HAP-1 (cell line): Measurements from ENCODE around the gene GNPTAB.

Source experiments
- DNase-seq, 2 experiments: peaks; one replicate each; pipeline ENCODE4 v3.0.0-alpha.2; 2016 to 2020; ENCODE audit warnings: low spot score in 2 of 2
- H3K27me3 ChIP-seq: fragments of 250-450 bp; sonication (Bioruptor Pico); 2 replicates; pipeline ENCODE4 v1.5.1; 2020; ENCODE audit warnings: low read depth, mild to moderate bottlenecking, moderate library complexity
- H3K36me3 ChIP-seq: fragments of 250-450 bp; sonication (Bioruptor Pico); replicated peaks from 2 replicates; pipeline ENCODE4 v1.5.1; 2020; ENCODE audit warnings: mild to moderate bottlenecking
- H3K4me1 ChIP-seq: fragments of 250-450 bp; sonication (Bioruptor Pico); 2 replicates; pipeline ENCODE4 v1.5.1; 2020; ENCODE audit warnings: mild to moderate bottlenecking
- H3K4me3 ChIP-seq: fragments of 250-450 bp; sonication (Bioruptor Pico); 2 replicates; pipeline ENCODE4 v1.5.1; 2020; ENCODE audit warnings: mild to moderate bottlenecking, moderate library complexity
- H3K9me3 ChIP-seq: fragments of 250-450 bp; sonication (Bioruptor Pico); 2 replicates; pipeline ENCODE4 v1.5.1; 2020; ENCODE audit warnings: mild to moderate bottlenecking, moderate library complexity
- in situ Hi-C: fragments of 300-500 bp; cut with MboI; formaldehyde crosslinking; loops from 3 replicates; pipeline ENCODE4 v1.14.3; 2020; ENCODE audit warnings: low sequenced_read_pairs, inconsistent platforms, mixed read lengths

GNPTAB gene

GRCh38 chr12:101768781-101769180 is 62.0 kb downstream of the GNPTAB start:
- in situ Hi-C loops = loop anchor here (5.0 kb wide), 1 partner anchor 69 kb away; no protein-coding TSS in a partner anchor
- no peak overlapping the region for H3K4me3 ChIP-seq
- H3K4me1 ChIP-seq = no peaks in the 10 kb centered on the region
- no peaks in the 10 kb centered on the region; the same call in none of the 2 replicates for H3K36me3 ChIP-seq
- no peaks in the 10 kb centered on the region for H3K27me3 ChIP-seq
- DNase-seq = no peak
- no peaks in the 10 kb centered on the region for H3K9me3 ChIP-seq

- H3K36me3 ChIP-seq = no peaks in the 10 kb centered on the region; the same call in none of the 2 replicates
- H3K27me3 ChIP-seq = no peaks in the 10 kb centered on the region
- in situ Hi-C loops = loop anchor here (5.0 kb wide), 1 partner anchor 70 kb away; no protein-coding TSS in a partner anchor
- DNase-seq = no peak
- H3K4me1 ChIP-seq = no peaks in the 10 kb centered on the region
- no peak overlapping the region for H3K4me3 ChIP-seq
- H3K9me3 ChIP-seq = no peaks in the 10 kb centered on the region
These were observed 63.2 kb downstream of the GNPTAB start for GRCh38 chr12:101767537-101767936.

- no peaks in the 10 kb centered on the region for H3K9me3 ChIP-seq
- no peak overlapping the region for H3K4me3 ChIP-seq
- peaks cover 5% of the 10 kb centered on the region for H3K36me3 ChIP-seq
- no peaks in the 10 kb centered on the region for H3K27me3 ChIP-seq
- no peaks in the 10 kb centered on the region for H3K4me1 ChIP-seq
- DNase-seq = no peak
- in situ Hi-C loops = no loop called here
These were observed 66.5 kb downstream of the GNPTAB start for GRCh38 chr12:101764051-101764792.

- Histone ChIP-seq H3K4me1 (no peaks in the 10 kb centered on the region), H3K27me3 (no peaks in the 10 kb centered on the region), H3K9me3 (no peaks in the 10 kb centered on the region), H3K4me3 (no peak overlapping the region), H3K36me3 (peaks cover 5% of the 10 kb centered on the region)
- no peak for DNase-seq
- in situ Hi-C loops = no loop called here
These were observed 67.4 kb downstream of the GNPTAB start for GRCh38 chr12:101763246-101763931.

- in situ Hi-C loops = no loop called here
These were observed 69.0 kb downstream of the GNPTAB start for GRCh38 chr12:101761781-101762180.

GRCh38 chr12:101761350-101761749 is 69.4 kb downstream of the GNPTAB start:
- Histone ChIP-seq H3K27me3 (no peaks in the 10 kb centered on the region), H3K36me3 (0 out of 2 replicates have a peak, but pooled peaks cover 5% of the 10 kb centered on the region), H3K9me3 (no peaks in the 10 kb centered on the region), H3K4me3 (no peak overlapping the region), H3K4me1 (no peaks in the 10 kb centered on the region)
- DNase-seq = no peak
- in situ Hi-C loops = no loop called here

More at GRCh38 chr12:101761781-101762180, 69.0 kb downstream of the GNPTAB start:
- no peaks in the 10 kb centered on the region for H3K9me3 ChIP-seq
- no peaks in the 10 kb centered on the region for H3K27me3 ChIP-seq
- no peak overlapping the region for H3K4me3 ChIP-seq
- 0 out of 2 replicates have a peak, but pooled peaks cover 5% of the 10 kb centered on the region for H3K36me3 ChIP-seq
- no peaks in the 10 kb centered on the region for H3K4me1 ChIP-seq
- DNase-seq = peak in 1 of 2 experiments; percentile 11

- Histone ChIP-seq H3K9me3 (no peaks in the 10 kb centered on the region), H3K4me1 (no peaks in the 10 kb centered on the region), H3K36me3 (peaks cover 15% of the 10 kb centered on the region), H3K27me3 (no peaks in the 10 kb centered on the region), H3K4me3 (no peak overlapping the region)
- DNase-seq = peak; percentile 28 to 30
- in situ Hi-C loops = loop anchor here (10.0 kb wide), 1 partner anchor 345 kb away; no protein-coding TSS in a partner anchor
These were observed 71.2 kb downstream of the GNPTAB start for GRCh38 chr12:101759396-101760047.

GRCh38 chr12:101750152-101750551 is 80.6 kb downstream of the GNPTAB start:
- Histone ChIP-seq H3K4me1 (peaks cover 5% of the 10 kb centered on the region; the same call in 1 of the 2 replicates), H3K36me3 (peaks cover 33% of the 10 kb centered on the region), H3K9me3 (no peaks in the 10 kb centered on the region), H3K27me3 (no peaks in the 10 kb centered on the region), H3K4me3 (no peak overlapping the region)
- in situ Hi-C loops = loop anchor here (10.0 kb wide), 1 partner anchor 335 kb away; no protein-coding TSS in a partner anchor
- DNase-seq = peak in 1 of 2 experiments; percentile 33

GRCh38 chr12:101749657-101750056 is 81.1 kb downstream of the GNPTAB start:
- no peaks in the 10 kb centered on the region for H3K9me3 ChIP-seq
- H3K27me3 ChIP-seq = no peaks in the 10 kb centered on the region
- H3K36me3 ChIP-seq = peaks cover 35% of the 10 kb centered on the region
- DNase-seq = no peak
- H3K4me1 ChIP-seq = peaks cover 5% of the 10 kb centered on the region; the same call in 1 of the 2 replicates
- in situ Hi-C loops = loop anchor here (10.0 kb wide), 1 partner anchor 335 kb away; no protein-coding TSS in a partner anchor
- H3K4me3 ChIP-seq = no peak overlapping the region

- Histone ChIP-seq H3K27me3 (no peaks in the 10 kb centered on the region), H3K4me1 (peaks cover 5% of the 10 kb centered on the region; the same call in 1 of the 2 replicates), H3K4me3 (no peak overlapping the region), H3K36me3 (peaks cover 42% of the 10 kb centered on the region), H3K9me3 (no peaks in the 10 kb centered on the region)
- DNase-seq = no peak
- in situ Hi-C loops = no loop called here
These were observed 81.9 kb downstream of the GNPTAB start for GRCh38 chr12:101748907-101749306.

GRCh38 chr12:101747697-101748096 is 83.1 kb downstream of the GNPTAB start:
- Histone ChIP-seq H3K36me3 (peaks cover 54% of the 10 kb centered on the region), H3K9me3 (no peaks in the 10 kb centered on the region), H3K4me1 (peaks cover 5% of the 10 kb centered on the region; the same call in 1 of the 2 replicates), H3K4me3 (no peak overlapping the region), H3K27me3 (no peaks in the 10 kb centered on the region)
- in situ Hi-C loops = no loop called here
- DNase-seq = no peak

- in situ Hi-C loops = no loop called here
- Histone ChIP-seq H3K4me3 (no peak overlapping the region), H3K36me3 (peaks cover 56% of the 10 kb centered on the region), H3K9me3 (no peaks in the 10 kb centered on the region), H3K4me1 (peaks cover 5% of the 10 kb centered on the region; the same call in 1 of the 2 replicates), H3K27me3 (no peaks in the 10 kb centered on the region)
- no peak for DNase-seq
These were observed 84.1 kb downstream of the GNPTAB start for GRCh38 chr12:101746661-101747060.

GRCh38 chr12:101746196-101746595 is 84.6 kb downstream of the GNPTAB start:
- in situ Hi-C loops = no loop called here
- Histone ChIP-seq H3K4me3 (no peak overlapping the region), H3K36me3 (peaks cover 56% of the 10 kb centered on the region)

More at GRCh38 chr12:101746196-101746595, 84.6 kb downstream of the GNPTAB start:
- peaks cover 5% of the 10 kb centered on the region; the same call in 1 of the 2 replicates for H3K4me1 ChIP-seq
- no peak for DNase-seq
- no peaks in the 10 kb centered on the region for H3K9me3 ChIP-seq
- H3K27me3 ChIP-seq = no peaks in the 10 kb centered on the region
